NCI-H1105 (cell line): ENCODE results near the gene SOWAHA.
A peak's percentile ranks its signal among the peaks of the same experiment; 100 is the strongest.

ENCODE experiments used
- DNase-seq: peaks from one replicate; lab custom pipeline; 2025; lab: John Stamatoyannopoulos, UW

The SOWAHA gene

DNA sequence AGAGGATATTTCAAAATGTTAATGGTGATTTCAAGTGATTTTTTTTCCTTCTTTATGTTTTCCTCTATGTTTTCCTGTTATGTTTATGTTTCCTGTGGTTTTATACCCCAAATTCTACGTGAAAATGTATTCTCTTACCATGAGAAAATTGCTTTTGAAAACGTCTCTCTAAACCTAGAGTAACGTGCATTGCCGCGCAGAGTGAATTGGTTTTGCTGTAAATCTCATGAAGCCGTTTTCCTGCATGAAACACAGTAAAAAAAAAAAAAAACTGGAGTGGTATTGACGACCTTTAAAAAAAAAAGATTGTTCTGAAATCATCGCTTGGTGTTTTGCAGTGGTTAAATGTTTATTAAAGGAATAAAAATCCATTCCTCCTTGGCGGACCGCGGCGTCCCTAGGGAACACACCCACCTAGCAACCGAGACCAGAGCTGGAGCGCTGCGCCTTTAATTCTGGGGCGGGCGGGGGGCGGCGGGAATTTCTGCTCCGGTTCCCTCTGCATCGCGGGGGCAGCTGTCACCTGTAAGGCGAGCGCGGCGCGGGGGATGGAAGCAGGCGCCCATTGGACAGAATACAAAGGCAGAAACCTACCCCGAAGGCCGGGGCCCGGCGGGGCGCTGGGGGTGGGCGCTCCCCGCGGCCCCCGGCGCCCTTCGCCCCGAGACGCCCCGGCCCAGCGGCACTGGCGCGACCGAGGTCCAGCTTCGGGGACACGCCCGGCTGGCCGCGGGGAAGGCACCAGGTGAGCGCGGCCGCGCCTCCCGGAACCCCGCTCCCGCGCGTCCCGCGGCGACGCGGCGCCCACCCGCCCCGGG lies at the start of gene SOWAHA:
Gene SOWAHA, plus strand, starts transcription at position 522 of the 818 bp plus-strand sequence. CDS start 320 bp downstream, outside the sequence.
- DNase-seq = peak; percentile 36

DNA sequence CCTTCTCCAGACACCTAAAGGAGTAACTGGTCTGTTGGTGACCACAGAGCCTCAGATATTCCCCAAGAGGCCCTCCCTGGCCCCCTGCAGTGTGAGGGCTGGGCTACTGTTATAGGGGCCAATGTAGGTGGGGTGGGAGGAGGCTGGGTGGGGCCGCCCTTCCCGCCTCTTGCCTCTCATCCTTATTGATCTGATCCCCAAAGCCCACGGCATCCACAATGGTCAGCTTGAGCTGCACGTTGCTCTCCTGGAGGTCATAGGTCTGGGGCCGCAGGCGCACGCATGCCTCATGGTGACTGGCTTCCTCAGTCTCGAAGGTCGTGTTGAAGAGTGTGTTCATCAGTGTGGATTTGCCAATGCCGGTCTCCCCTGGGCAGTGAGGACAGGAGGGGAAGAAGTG lies 49.1 kb upstream of the SOWAHA start:
- no peak for DNase-seq

DNA sequence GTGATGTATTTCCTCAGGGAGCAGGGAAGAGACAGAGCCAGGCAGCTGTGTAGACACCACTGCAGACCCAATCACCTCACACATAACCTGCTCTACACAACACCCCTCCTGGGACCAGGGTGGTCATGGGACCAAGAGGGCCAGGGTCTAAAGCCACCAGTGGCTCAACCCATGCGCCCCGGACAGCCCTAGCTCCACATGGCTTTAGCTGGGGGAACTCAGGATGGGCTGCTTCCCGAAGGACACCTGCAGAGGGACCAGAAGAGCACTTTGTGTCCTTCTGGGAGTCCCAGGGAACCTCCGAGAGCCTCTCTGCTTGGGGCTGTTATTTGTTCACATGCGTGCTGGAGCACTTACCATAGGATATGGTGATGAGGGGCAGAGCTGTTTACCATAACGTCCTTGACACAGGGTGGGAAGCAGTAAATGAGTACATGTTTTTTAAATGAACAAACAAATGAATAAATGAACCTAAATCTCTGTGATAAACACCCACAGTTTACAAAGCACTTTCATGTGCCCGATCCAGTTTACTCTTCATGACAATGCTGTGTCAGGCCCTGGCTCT lies 48.3 kb upstream of the SOWAHA start:
- no peak for DNase-seq

DNA sequence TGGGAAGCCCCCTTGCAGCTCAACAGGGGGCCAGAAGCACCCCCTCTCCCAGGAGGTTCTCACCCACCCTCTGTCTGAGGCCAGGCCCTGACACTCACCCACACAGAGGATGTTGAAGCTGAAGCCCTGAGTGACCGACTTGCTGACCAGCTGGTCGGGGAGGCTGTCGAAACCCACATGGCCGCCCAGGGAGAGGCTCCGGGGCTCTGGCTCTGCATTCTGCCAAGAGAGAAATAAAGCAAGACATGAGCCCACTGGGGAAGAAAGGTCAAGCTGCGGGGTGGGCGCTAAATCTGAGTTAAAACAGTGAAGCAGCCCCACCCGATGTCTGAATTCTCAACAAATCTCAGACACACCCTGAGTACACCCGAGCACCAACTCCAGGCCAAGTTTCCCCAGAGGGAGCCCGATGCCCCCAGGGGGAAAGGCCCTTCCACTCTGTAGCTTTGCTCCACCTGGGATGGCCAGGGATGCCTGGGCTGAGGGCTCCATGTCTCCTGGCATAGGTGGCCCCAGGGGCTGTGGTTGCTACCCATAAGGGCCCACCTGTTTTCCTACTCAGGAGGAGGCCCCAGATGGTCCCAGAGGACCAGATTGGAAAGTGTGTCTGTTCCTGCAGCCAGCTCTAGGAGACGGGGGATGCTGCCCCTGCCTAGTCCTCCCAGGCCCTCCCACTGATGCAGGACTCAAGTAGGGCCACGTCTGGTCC lies 47.6 kb upstream of the SOWAHA start:
- DNase-seq = no peak

DNA sequence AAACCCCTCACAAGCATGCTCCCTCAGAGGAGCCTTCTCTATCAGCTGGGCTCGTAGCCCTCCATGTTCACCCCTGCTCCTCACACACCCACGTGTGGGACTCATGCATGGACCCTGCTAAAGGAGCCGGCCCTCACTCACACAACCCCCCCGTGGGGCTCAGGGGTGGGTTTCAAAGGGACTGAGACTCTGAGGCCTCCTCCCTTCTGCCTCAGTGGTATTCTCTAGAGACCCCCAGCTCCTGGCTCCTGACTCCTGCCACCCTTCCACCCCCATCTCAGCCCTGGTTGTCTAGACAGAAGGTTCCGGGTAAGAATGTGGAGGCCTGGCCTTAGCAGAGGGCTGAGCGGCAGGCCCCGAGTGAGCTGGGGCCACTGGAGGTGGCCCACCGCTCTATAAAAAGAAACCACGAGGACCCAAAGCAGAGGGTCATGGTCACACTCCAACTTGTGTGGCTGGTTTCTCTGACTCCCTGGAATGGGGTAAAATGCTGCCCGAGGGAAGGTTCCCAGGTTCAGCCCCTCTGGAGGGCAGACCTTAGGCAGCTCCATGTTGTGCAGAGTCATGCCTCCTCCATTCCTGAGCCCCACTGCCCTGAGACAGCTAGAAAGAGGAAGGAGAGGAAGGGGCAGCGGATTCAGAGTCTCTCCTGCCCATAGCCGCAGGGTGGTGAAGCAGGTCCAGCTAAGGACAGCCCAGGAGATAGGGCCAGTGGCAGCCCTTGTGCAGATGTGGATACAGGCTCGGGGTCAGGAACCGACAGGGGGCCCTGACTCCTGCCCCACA lies 46.9 kb upstream of the SOWAHA start:
- DNase-seq = no peak

DNA sequence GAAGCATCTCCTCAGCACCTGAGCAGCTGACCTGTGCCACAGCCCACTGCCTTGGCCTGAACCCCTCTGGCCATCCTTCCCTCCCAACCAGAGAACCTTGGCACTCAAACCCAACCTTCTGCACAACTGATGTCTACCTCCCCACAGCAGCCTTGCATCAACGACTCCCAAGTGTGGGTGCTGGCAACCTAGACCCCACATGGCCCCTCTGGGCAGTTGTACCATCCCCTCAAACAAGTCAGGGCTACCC lies 46.4 kb upstream of the SOWAHA start:
- no peak for DNase-seq

DNA sequence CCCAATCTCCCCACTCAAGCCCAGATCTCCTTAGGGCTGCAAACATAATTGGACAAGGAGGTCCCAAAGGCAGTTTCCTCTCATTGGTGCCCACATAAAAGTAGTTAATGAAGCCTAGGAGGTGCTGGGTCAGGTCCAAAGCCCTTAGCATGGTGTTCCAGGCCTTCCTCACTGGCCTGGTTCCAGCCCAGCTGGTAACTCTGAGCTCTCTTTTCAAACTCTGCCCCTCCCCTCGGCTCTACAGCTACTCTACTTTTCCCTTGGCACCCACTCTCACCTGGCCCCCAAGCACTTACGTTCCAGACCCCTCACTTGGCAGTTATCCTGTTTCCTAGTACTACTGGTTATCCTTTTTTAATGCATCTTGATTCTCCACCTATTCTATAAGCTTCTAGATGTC lies 46.0 kb upstream of the SOWAHA start:
- DNase-seq = no peak

DNA sequence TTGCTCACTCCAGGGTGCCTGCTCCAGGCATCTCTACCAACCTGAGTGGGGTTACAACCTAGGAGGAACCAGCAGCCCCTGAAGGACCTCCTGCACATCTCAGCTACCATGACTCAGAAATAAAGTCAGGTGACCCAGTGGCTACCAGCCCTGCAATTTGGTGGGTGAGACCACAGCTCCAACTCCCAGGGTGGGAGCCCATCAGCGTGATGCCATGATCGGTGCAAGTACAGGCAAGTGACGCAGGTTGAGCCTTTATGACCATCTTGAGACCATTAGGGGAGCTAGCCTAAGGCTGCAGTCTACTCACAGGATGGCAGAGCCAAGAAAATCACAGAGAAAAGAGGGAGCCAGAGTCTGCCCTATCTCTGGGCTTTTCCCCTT lies 44.6 kb upstream of the SOWAHA start:
- no peak for DNase-seq

DNA sequence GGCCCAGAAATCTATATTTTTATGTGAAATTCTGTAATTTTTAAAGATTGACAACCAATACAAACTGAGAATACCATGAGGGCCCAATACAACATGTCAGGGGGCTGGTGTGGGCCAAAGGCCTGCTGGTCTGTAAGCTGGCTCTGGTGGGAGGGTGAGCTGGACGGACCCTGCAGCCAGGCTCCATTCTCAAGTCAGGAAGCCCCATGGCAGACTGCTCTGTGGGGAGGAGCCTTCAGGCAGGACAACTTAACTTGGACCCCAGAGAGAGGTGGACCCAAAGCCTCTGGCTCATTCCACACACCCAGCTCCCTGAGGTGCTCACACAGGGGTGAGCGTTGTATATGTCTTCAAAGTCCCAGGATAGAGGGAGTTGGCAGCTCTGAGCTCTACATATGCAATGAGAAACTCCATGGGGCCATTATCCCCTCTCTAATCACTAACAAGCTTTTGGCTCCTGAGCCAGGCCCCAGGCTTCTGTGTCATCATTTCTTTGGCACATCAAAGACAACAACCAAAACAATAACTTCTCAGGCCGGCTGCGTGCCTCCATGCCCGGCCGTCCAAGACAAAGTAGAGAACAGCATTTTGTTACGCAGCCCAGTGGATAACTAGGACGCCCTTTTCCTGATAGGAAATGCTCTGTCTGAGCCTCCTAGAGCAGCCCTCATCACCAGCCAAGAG lies 42.5 kb upstream of the SOWAHA start:
- no peak for DNase-seq

DNA sequence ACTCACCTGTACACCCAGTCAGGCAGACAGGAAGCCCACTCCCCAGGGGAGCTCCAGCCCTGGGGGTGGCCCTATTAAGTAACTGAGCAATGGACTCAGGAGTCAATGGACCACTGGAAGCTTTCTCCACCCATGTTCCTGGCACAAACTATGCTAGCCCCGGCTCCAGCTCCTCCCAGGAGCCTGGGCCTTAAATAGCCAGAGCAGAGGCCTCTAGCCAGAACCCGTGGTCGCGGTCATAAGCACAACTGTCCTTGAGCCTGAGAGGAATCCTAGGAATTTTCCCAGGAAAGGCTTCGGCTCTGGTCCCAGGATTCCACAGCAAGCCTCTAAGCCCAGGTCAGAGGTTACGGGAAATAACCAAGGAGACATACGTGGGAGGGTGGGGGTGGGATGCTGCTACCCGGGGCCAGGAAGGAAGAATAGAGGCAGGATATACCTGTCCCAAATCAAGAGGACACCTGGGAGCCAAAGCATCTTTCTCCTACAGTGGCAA lies 41.6 kb upstream of the SOWAHA start:
- no peak for DNase-seq

DNA sequence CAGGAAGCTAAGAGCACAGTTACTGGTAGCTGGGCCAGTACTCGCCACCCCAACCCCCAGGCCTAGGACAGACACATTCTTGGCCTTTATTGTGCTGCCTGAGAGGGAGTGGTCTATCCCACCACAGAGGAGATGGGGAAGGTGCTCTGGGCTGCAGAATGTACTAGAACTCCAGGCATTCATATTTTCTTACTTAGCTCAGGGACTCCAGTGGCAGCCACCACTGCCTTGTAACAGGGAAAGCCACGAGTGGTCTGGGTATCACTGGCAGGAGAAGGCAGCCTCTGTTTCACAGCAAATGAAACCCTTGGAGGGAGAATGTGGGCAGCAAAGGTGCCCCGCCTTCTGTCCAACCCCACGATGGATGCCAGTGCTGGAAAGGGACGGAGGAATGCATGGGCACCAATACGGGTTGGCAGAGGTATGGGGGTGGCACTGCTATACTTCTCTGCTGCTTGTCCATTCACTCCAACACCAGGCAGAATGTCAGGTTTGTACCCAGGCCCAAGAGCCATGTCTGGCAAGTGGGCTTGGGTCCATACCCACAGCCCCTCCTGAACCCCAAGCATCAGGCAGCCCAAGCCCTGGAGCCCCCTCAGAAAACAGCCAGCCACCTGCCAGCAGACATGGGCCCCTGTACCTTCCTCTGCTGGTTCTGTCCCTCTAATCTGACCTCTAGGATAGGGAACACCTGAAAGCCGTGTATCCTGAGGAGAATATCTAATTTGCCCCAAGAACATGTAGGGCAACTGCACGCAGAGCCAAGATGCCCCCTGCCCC lies 40.6 kb upstream of the SOWAHA start:
- DNase-seq = no peak

DNA sequence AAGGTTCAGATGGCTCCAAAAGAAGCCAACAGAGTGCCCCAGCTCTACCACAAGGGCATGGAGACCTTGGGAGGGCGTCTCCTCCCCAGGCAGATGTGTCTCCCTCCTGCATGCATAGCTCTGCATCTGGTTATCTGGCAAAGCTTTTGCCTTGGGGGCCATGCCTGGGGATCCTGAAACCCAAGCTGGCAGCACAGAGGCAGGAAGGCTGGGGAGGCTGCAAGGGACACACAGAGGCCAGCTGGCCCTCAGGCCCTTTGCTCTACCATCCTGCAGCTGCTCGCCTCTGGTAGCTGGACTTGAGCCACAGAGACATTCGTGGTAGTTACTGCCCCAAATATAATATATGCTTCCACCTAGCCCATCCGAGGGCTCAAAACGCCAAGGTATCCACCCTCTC lies 40.0 kb upstream of the SOWAHA start:
- DNase-seq = no peak

DNA sequence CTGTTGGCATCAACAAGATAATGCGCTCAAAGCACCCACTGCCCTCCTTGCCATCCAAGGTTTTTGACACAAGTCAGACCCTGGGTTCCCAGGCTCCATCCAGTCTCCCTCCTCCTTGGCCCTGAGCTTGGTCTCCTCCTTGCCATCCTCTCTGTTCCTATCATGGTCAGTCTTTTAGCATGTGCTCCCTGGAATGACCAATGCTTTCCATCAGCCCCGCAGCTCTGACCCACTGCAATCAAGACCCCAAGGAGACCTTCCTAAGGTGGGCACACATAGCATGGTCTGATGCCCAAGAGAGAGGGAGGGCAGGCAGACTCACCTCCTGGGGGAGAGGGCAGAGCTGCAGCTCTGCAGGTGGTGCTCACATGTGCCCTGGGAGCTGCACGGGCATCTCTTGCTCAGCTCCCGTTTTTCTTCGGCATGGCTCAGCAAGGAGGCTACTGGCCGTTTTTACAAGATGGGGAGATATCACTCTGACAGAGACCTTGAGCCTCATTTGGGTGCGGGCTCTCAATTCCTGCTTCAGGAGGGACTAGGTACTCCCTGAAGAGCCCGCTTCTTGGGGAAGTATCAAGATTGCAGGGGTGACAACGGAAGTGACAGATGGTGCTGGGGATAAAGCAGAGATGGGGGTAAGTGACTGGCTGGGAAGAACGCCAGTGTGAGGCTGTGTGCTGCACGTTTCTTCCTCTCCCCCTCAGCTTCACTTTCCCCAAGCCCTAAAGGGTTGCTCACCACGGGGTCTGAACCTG lies 39.3 kb upstream of the SOWAHA start:
- DNase-seq = no peak

DNA sequence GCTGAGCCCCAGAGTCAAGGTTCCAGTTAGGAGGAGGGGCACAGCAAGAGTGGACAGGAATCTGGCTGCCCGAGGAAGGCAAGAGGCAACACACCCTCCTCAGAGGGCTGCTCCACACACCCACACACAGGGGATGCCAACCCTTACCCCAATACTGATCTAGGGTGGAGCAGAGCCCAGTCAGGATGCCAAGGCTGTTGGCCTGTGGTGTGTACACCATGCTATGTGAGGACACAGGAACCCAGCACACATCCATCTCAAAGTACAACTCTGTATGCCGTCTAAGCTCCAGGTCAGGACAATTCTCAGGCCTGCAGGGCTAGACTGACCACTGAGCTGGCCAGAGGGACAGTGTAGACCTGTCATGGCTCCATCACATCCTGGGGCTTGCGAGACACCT lies 38.7 kb upstream of the SOWAHA start:
- no peak for DNase-seq

DNA sequence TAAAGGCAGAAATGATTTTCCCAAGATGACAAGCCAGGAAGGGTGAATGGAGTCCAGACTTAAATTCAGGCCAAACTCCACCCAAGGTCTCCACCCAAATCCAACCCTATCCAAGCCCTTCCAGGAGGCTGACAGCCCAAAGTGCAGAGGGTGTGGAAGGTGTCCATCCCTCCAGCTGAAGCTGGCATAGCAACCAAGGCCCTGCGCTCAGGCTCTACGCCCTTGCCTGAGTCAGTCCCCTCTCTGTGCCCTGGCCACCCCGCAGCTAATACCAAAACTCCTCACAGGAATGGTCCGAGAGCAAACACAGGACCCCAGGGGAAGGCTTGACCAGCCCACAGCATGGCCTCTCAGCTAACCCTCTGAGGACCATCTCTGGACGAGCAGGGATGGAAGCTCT lies 38.2 kb upstream of the SOWAHA start:
- DNase-seq = no peak

DNA sequence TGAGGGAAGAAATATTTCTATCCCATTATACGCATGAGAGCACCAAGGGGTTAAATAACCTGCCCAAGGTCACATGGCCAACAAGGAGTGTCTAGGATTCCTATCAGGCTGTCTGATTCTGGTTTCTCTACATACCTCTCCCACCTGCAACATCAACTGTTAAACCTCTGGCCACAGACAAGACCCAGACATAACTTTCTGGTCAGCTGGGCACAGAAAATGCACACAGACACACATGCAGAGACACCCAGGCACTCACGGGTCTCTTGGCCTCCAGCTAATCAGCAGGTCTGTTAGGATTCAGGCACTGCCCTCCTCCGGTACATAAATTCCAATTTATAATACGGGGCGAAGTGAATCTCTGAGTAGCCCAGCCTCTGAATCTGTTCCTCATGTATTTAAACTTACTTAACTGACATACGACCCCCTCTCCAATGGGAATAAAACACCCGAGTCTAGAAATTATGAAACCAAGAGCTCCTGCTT lies 37.6 kb upstream of the SOWAHA start:
- DNase-seq = no peak

DNA sequence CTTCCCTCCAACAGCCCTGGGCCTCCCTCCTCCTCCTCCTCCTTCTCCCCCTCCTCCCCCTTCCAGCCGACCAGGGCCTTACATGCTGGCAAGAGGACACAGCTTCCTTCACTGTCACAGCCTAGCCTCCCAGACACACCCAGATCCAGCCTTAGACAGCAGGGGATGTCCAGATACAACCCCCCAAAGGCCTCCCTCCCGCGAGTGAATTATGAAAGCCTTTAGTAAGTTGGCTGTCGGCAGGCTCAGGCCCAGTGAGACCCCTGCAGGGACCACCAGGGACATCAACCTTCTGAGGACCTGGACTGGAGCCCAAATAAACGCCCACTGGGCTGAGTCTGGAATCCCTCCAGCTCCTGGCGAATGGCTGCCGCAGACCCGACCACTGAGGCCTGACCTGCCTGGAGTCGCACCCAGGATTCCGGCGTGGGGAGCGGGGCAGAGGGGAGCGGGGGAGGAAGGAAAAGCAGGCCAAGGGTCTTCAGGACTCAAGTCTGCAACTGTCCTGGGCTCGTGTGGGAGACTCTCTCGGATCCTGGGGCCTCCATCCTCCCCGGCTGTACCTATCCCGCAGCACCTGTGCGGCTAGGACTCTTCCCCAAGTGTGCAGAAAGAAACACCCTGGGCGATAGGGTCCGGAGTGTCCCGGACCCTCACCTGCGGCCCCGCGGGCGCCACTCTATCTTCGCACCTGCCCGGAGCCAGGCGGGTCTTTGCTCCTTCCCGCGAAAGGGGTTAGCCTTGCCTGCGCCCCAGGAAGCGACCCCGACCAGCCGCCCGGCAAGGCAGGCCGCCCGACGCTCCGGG lies 36.8 kb upstream of the SOWAHA start:
- no peak for DNase-seq

DNA sequence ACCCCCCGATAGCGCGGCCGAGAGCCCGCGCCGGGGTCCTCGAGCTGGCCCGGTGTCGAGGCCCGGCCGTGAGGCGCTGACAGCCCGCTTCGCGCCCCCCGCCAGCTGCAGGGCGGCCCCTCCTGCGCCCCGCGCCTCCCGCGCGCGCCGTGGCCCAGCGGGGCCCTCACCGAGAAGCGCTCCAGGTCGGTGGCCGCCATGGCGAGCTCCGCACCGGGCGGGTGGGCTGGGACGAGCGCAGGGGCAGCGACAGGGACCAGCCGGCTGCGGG lies 36.2 kb upstream of the SOWAHA start:
- no peak for DNase-seq

DNA sequence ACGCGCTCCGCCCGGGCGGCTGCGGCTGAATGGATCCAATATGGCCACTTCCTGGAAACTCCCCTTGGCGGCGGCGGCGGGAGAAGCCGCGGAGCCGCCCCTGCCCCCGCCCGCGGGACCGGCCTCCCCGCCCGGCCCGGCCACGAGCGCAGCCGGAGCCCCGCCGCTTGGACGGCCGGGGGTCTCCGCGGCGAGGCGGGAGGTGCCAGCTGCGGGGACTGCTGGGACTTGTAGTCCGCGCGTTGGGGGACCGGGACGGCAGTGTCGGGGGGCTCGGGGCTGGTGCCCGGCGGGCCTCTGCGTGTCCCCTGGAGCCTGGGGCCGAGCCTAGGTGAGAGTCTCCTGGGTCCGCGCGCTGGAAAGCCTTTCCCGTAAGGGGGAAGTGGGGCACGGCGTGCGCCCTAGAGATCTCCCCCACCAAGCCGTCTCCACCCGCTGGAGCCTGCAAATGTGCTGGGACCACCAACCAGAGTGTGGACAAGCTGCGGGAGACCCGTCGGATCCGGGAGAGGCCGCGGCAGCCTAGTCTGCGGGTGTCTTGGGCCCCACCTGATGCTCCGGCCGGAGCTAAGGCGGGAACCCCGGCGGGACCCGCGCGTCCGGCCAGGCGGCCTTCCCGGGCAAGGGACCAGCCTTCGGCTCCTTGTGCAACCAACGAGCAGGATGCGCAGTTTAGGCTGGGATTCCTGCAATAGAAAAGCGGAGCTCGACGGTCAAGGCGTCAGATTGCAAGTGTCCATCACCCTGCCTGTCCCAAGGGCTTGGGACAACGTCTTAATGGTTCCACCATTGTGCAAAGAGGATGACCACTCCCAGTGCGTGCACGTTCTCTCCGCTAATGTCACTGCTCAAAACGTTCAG lies 35.7 kb upstream of the SOWAHA start, which contains the start of gene SEPTIN8:
Gene SEPTIN8, minus strand, starts transcription at position 31 of the 861 bp plus-strand sequence. CDS start 102 bp downstream, outside the sequence.
- no peak for DNase-seq
